SU-DHL-6 (cell line): ENCODE results near the gene VASN.

Experiments
- H2AFZ ChIP-seq: fragments of 200-600 bp; sonication (generic); 2 replicates; pipeline ENCODE4 v1.6.1; 2014; ENCODE audit warnings: low read depth, mild to moderate bottlenecking, moderate library complexity, mixed read lengths, antibody characterized with exemption, low read length; ENCODE audit not compliant: severe bottlenecking
- H3F3A ChIP-seq: fragments of 200-600 bp; shearing (Covaris generic); 2 replicates; pipeline ENCODE4 v1.6.0; 2016; ENCODE audit warnings: antibody characterized with exemption, mild to moderate bottlenecking; ENCODE audit not compliant: insufficient read depth
- H3K27ac ChIP-seq: fragments of 200-600 bp; sonication (generic); 2 replicates; pipeline ENCODE4 v1.5.1; 2016; ENCODE audit warnings: low read depth, mild to moderate bottlenecking, low read length, moderate library complexity, mixed read lengths
- H3K27me3 ChIP-seq: fragments of 200-600 bp; sonication (generic), shearing (Covaris generic); 2 replicates; pipeline ENCODE4 v1.6.0; 2014; ENCODE audit warnings: mild to moderate bottlenecking, low read length
- H3K36me3 ChIP-seq: fragments of 200-600 bp; sonication (generic); 2 replicates; pipeline ENCODE4 v1.6.1; 2014; ENCODE audit warnings: mild to moderate bottlenecking, low read length, mixed read lengths
- H3K4me2 ChIP-seq: fragments of 300-600, 200-600 bp; shearing (Covaris generic), sonication (generic); 2 replicates; pipeline ENCODE4 v1.6.0; 2014; ENCODE audit warnings: low read length, low read depth, mild to moderate bottlenecking; ENCODE audit not compliant: poor library complexity, severe bottlenecking
- H3K4me3 ChIP-seq: fragments of 200-600 bp; sonication (generic); 2 replicates; pipeline ENCODE4 v1.5.1; 2014; ENCODE audit warnings: antibody characterized with exemption, low read length, mild to moderate bottlenecking, mixed read lengths; ENCODE audit not compliant: insufficient read depth, poor library complexity, severe bottlenecking
- H3K79me2 ChIP-seq: fragments of 200-600 bp; sonication (generic); 2 replicates; pipeline ENCODE4 v1.6.1; 2014; ENCODE audit warnings: mild to moderate bottlenecking, low read length, moderate library complexity; ENCODE audit not compliant: insufficient read depth
- H3K9ac ChIP-seq: fragments of 200-600 bp; sonication (generic); 2 replicates; pipeline ENCODE4 v1.7.0; 2014; ENCODE audit warnings: mild to moderate bottlenecking, low read length
- H3K9me2 ChIP-seq: fragments of 200-600 bp; sonication (generic); replicated peaks from 2 replicates; pipeline ENCODE4 v1.6.1; 2014; ENCODE audit warnings: low read length; ENCODE audit not compliant: insufficient read depth
- H3K9me3 ChIP-seq: fragments of 200-600 bp; sonication (generic); 2 replicates; pipeline ENCODE4 v1.6.1; 2014; ENCODE audit warnings: low read length, mixed read lengths; ENCODE audit not compliant: insufficient read depth
- H4K20me1 ChIP-seq: fragments of 200-600 bp; sonication (generic); 2 replicates; pipeline ENCODE4 v1.6.1; 2014; ENCODE audit warnings: low read depth, mild to moderate bottlenecking, antibody characterized with exemption, low read length, moderate library complexity, mixed read lengths
- EZH2phosphoT487 ChIP-seq: fragments of 200-600 bp; sonication (generic), shearing (Covaris generic); conservative IDR thresholded peaks from 2 replicates; pipeline ENCODE4 v1.6.1; 2018; ENCODE audit warnings: mild to moderate bottlenecking, antibody characterized with exemption, low read length, moderate library complexity, mixed read lengths
- TF ChIP-seq, protein P1 (sequence below): fragments of 200-600 bp; sonication (generic); IDR thresholded peaks from one replicate; pipeline ENCODE4 v1.5.1; 2017; ENCODE audit warnings: antibody characterized with exemption, mild to moderate bottlenecking, low read length, moderate library complexity; ENCODE audit not compliant: insufficient read depth, poor library complexity, severe bottlenecking

The VASN gene

DNA sequence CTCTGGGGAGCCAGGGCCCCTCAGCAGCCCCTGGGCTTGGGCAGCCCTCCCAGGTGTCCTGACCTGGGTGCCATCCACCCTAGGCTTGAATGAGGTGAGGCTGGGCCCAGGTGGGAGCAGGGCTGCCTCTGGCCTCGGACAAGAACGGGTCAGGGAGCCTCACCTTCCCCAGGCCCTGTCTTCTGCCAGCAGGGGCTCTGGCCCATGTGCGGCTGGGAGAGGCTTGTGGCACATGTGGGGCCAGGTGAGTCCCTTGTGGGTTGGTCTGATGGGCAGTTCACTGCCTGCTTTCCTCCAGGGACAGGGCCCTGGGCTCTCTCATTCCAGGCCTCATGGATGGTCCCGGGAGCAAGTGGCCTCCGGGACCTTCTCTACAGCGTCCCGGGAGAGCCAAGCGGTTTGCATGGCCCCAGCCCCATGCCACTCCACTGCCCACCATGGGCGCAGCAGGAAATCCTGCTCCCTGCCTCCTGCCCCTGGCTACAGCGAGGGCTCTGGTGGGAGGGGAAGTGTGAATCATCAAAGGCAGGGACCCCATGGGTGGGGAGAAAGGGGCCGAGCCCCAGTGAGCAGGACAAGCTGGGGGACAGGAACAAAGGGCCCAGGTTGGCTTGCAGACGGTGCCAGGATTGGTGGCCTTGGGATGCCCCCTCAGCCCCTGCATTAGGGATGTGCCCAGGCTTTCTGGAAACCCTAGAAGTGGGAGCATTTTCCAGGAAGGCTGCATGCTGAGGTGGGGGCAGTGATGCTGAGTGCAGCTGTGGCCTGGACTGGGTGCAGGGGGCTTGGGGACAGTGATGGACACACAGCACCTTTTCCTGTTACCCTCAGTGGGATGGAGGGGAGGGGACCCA, 12.2 kb downstream of the VASN start:
- H3K4me3 ChIP-seq: no peak overlapping the region
- H2AFZ ChIP-seq: no peak overlapping the region
- H4K20me1 ChIP-seq: no peaks in the 10 kb centered on the region
- H3K27ac ChIP-seq: no peak overlapping the region
- no peak for TF ChIP-seq EZH2phosphoT487
- TF ChIP-seq, protein P1, sequence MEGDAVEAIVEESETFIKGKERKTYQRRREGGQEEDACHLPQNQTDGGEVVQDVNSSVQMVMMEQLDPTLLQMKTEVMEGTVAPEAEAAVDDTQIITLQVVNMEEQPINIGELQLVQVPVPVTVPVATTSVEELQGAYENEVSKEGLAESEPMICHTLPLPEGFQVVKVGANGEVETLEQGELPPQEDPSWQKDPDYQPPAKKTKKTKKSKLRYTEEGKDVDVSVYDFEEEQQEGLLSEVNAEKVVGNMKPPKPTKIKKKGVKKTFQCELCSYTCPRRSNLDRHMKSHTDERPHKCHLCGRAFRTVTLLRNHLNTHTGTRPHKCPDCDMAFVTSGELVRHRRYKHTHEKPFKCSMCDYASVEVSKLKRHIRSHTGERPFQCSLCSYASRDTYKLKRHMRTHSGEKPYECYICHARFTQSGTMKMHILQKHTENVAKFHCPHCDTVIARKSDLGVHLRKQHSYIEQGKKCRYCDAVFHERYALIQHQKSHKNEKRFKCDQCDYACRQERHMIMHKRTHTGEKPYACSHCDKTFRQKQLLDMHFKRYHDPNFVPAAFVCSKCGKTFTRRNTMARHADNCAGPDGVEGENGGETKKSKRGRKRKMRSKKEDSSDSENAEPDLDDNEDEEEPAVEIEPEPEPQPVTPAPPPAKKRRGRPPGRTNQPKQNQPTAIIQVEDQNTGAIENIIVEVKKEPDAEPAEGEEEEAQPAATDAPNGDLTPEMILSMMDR: no peak
- H3K9me3 ChIP-seq: no peaks in the 10 kb centered on the region
- H3K27me3 ChIP-seq: no peaks in the 10 kb centered on the region
- no peaks in the 10 kb centered on the region for H3K9me2 ChIP-seq
- no peak overlapping the region for H3K9ac ChIP-seq
- H3K79me2 ChIP-seq: no peaks in the 10 kb centered on the region
- no peaks in the 10 kb centered on the region for H3F3A ChIP-seq
- no peaks in the 10 kb centered on the region for H3K36me3 ChIP-seq
- H3K4me2 ChIP-seq: no peak overlapping the region

DNA sequence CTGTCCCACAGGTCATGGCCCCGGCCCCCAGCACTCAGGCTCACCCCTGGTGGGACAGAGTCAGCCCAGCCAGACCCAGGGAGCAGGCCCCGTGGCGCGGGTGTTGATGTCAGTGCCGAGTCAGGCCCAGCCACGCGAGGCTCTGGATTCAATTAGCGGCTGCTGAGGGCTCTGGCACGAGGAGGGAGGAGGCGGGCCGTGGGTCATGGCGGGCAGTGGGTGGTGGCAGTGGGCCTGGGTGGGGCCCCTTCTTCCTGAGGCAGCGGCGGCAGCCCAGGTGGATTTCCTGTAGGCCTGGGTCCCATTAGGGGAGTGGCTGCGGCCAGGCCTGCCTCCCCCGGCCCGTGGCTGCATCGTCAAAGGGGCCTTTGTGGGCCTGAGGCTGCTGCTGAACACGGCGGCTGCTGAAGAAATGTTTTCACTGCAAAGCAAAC, 12.9 kb downstream of the VASN start:
- H3K27me3 ChIP-seq: no peaks in the 10 kb centered on the region
- H3F3A ChIP-seq: no peaks in the 10 kb centered on the region
- H2AFZ ChIP-seq: no peak overlapping the region
- H3K4me3 ChIP-seq: no peak overlapping the region
- H3K9ac ChIP-seq: no peak overlapping the region
- H3K27ac ChIP-seq: no peak overlapping the region
- no peaks in the 10 kb centered on the region for H4K20me1 ChIP-seq
- H3K79me2 ChIP-seq: no peaks in the 10 kb centered on the region
- no peaks in the 10 kb centered on the region for H3K9me2 ChIP-seq
- H3K36me3 ChIP-seq: no peaks in the 10 kb centered on the region
- H3K9me3 ChIP-seq: no peaks in the 10 kb centered on the region
- TF ChIP-seq, protein P1: no peak
- TF ChIP-seq EZH2phosphoT487: no peak
- H3K4me2 ChIP-seq: no peak overlapping the region

DNA sequence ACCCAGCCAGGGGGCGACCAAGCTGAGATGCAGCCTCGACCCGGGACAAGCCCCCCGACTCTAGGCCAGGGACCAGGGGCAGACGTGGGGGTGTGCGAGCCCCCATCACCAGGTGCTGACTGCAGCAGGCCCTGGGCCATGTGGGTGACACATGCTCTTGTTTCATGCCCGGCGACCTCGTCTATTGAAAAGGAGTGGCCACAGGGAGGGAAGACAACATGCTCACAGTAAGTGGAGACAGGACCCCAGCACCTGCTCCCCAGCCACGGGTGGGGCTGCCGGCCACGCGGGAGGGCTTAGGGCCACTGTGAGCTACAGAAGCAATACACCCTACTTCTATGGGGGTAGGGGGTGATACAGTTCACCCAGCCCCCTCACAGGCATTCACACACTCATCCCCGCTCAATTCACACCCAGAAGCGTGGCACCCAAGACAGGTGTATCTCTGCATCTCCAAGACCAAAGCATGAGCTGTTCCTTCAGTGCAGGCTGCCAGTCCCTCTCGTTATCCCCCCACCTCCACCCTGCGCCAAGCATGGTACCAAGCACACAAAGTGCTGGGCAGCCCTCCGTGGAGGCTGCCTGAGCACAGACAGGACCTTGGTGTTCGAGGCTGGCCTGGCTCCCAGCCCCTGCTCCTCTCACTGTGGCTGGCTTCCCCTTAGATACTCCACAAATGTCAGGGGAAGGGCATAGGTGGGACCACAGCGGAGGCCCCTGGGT, 13.6 kb downstream of the VASN start:
- no peak for TF ChIP-seq EZH2phosphoT487
- TF ChIP-seq, protein P1: no peak
- H4K20me1 ChIP-seq: no peaks in the 10 kb centered on the region
- no peaks in the 10 kb centered on the region for H3K36me3 ChIP-seq
- H3K9ac ChIP-seq: no peak overlapping the region
- H2AFZ ChIP-seq: no peak overlapping the region
- H3K4me3 ChIP-seq: no peak overlapping the region
- H3K9me2 ChIP-seq: no peaks in the 10 kb centered on the region
- no peaks in the 10 kb centered on the region for H3F3A ChIP-seq
- no peak overlapping the region for H3K4me2 ChIP-seq
- no peaks in the 10 kb centered on the region for H3K79me2 ChIP-seq
- no peak overlapping the region for H3K27ac ChIP-seq
- H3K9me3 ChIP-seq: no peaks in the 10 kb centered on the region
- no peaks in the 10 kb centered on the region for H3K27me3 ChIP-seq
